Neutrophil (primary cell): ENCODE measurements around the gene ADH7.

Experiments
- H3K27ac ChIP-seq: fragments of 200-600 bp; sonication (generic); 2 replicates; pipeline ENCODE4 v1.5.1; 2016; ENCODE audit warnings: mild to moderate bottlenecking, moderate library complexity
- H3K27me3 ChIP-seq: fragments of 200-600 bp; sonication (generic); 2 replicates; pipeline ENCODE4 v1.6.0; 2016; ENCODE audit warnings: mild to moderate bottlenecking
- H3K36me3 ChIP-seq: fragments of 200-600 bp; sonication (generic); 2 replicates; pipeline ENCODE4 v1.5.1; 2017
- H3K4me1 ChIP-seq, 2 experiments: fragments of 200-600 bp in 1 of 2; sonication (generic) in 1 of 2; 1 replicate in 1 of 2; 2 replicates in 1 of 2; pipeline versions ENCODE4 v1.5.1 to v1.6.1; 2013 to 2016; ENCODE audit warnings: low read depth in 1 of 2, low read length in 1 of 2, mild to moderate bottlenecking in 1 of 2, moderate library complexity in 1 of 2; ENCODE audit not compliant: control insufficient read depth in 1 of 2, insufficient read depth in 1 of 2
- H3K4me3 ChIP-seq, 2 experiments: fragments of 200-600 bp in 1 of 2; sonication (generic) in 1 of 2; 1 replicate in 1 of 2; 2 replicates in 1 of 2; pipeline ENCODE4 v1.5.1; 2013 to 2016; ENCODE audit warnings: low read depth in 1 of 2, low read length in 1 of 2, mild to moderate bottlenecking in 1 of 2, moderate library complexity in 1 of 2
- H3K9me3 ChIP-seq: fragments of 200-600 bp; sonication (generic); 2 replicates; pipeline ENCODE4 v1.5.1; 2016
- CTCF ChIP-seq: fragments of 200-600 bp; sonication (generic); IDR thresholded peaks from 2 replicates; pipeline ENCODE4 v1.5.1; 2016; ENCODE audit warnings: antibody characterized with exemption

ADH7 gene

GRCh38 chr4:99408346-99408745, 26.8 kb downstream of the ADH7 start:
- no peaks in the 10 kb centered on the region for H3K4me1 ChIP-seq
- TF ChIP-seq CTCF, result no peak
- no peaks in the 10 kb centered on the region for H3K9me3 ChIP-seq

GRCh38 chr4:99405433-99406115, 29.6 kb downstream of the ADH7 start:
- TF ChIP-seq CTCF, result no peak
- Histone ChIP-seq H3K4me1 (no peaks in the 10 kb centered on the region), H3K9me3 (no peaks in the 10 kb centered on the region), H3K36me3 (no peaks in the 10 kb centered on the region), H3K4me3 (no peak overlapping the region), H3K27ac (no peak overlapping the region), H3K27me3 (no peaks in the 10 kb centered on the region)

More at GRCh38 chr4:99408346-99408745, 26.8 kb downstream of the ADH7 start:
- Histone ChIP-seq H3K36me3 (no peaks in the 10 kb centered on the region), H3K4me3 (no peak overlapping the region), H3K27me3 (no peaks in the 10 kb centered on the region), H3K27ac (no peak overlapping the region)

- H3K27me3 ChIP-seq, result no peaks in the 10 kb centered on the region
- no peak overlapping the region for H3K4me3 ChIP-seq
- no peaks in the 10 kb centered on the region for H3K36me3 ChIP-seq
- no peaks in the 10 kb centered on the region for H3K4me1 ChIP-seq
- no peak for TF ChIP-seq CTCF
- no peak overlapping the region for H3K27ac ChIP-seq
- H3K9me3 ChIP-seq, result no peaks in the 10 kb centered on the region
Observed at GRCh38 chr4:99404595-99405287, 30.4 kb downstream of the ADH7 start.

- Histone ChIP-seq H3K27ac (no peak overlapping the region), H3K27me3 (no peaks in the 10 kb centered on the region)
Observed at GRCh38 chr4:99403380-99404184, 31.6 kb downstream of the ADH7 start.

More at GRCh38 chr4:99403380-99404184, 31.6 kb downstream of the ADH7 start:
- Histone ChIP-seq H3K9me3 (no peaks in the 10 kb centered on the region), H3K4me1 (no peaks in the 10 kb centered on the region), H3K4me3 (no peak overlapping the region), H3K36me3 (no peaks in the 10 kb centered on the region)
- TF ChIP-seq CTCF, result no peak
